Sciatic nerve (tissue), 2 donors: ENCODE results near the gene MYL10. TPM values are rescaled to one million over a fixed set of nuclear protein-coding genes. Genes with fewer than 3 reads are reported as not detected.

ENCODE experiments used
- ATAC-seq: fragments of 200-7000 bp; cut with Tn5 transposase; one replicate; pipeline ENCODE4 v1.9.1; 2020; ENCODE audit warnings: mild to moderate bottlenecking, moderate library complexity
- DNase-seq: peaks from one replicate; pipeline ENCODE4 v3.0.0-alpha.2; 2020; ENCODE audit warnings: low spot score
- intact Hi-C: fragments of 100-400 bp; cut with DNase I; formaldehyde crosslinking; loops from one replicate; pipeline ENCODE4 v1.14.2; 2022
- total RNA-seq: library from RNA; stranded (reverse); fragmentation: NEBNext Ultra II Directional; extraction: Animal tissue kit (Norgen Biotek cat#: 25700); gene quantifications from one replicate; pipeline ENCODE4 v1.2.1, GENCODE V29; 2021
- donor health status: DM: no; HTN: no; CAD: no.
- donor health status: DM: no; HTN: no; CAD: no.

Gene MYL10
- total RNA-seq, 1 donor from 2014 or later = not detected

- intact Hi-C loops = no loop called here
- DNase-seq = no peak
- ATAC-seq = peak; percentile 86
These were observed 3.9 kb downstream of the MYL10 start for GRCh38 chr7:101625031-101625791.

GRCh38 chr7:101624246-101625001 lies 4.7 kb downstream of the MYL10 start:
- ATAC-seq (no peak), DNase-seq (no peak)
- intact Hi-C loops = no loop called here

DNA sequence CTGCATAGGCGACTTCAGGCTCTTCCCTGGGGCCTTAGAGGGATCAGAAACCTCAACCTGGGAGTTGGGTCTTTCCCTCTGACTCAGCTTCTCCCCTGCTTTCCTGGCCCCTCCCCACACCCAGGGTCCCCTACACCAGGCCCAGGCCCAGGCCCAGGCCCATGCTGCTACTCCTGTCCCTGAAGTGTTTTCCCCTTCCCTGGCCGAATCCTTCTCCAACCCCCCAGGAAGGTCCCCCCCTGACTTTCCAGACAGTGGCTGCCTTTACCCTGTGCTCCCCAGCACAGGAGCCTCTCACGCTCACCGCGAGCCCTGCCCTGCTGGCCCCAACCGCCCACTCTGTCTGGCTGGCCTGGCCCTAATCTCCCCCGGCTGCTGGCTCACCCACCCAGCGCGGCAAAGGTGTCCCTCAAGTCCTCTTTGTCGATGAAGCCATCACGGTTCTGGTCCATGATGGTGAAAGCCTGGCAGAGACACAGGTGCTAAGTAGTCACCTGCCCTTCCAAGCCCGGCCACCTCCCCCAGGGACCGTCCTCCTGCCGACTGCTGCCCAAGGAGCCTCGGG lies 6.4 kb downstream of the MYL10 start:
- intact Hi-C loops = no loop called here
- ATAC-seq (no peak), DNase-seq (no peak)

- intact Hi-C loops = no loop called here
- ATAC-seq (no peak), DNase-seq (no peak)
These were observed 8.1 kb downstream of the MYL10 start for GRCh38 chr7:101620991-101621390.

DNA sequence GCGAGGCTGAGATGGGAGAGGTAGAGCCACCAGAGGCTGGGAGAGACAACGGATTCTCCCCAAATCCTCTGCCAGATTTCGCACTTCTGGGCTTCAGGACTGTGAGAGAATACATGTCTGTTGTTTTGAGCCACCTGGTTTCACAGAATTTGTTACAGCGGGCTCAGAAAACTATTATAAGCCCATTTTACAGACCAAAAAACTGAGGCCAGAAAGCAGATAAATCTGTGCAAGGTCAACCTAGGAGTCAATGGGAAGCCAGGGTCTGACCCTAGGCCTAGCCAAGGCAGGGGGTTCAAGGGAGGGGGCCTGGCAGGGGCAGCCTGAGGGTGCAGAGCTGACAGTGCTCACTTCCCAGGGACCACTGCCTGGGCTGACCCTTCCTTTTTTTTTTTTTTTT lies 8.7 kb downstream of the MYL10 start:
- ATAC-seq = no peak
- intact Hi-C loops = no loop called here
- DNase-seq = no peak

- DNase-seq = no peak
- intact Hi-C loops = no loop called here
- peak; percentile 27 for ATAC-seq
These were observed 10.2 kb downstream of the MYL10 start for GRCh38 chr7:101618916-101619315.

DNA sequence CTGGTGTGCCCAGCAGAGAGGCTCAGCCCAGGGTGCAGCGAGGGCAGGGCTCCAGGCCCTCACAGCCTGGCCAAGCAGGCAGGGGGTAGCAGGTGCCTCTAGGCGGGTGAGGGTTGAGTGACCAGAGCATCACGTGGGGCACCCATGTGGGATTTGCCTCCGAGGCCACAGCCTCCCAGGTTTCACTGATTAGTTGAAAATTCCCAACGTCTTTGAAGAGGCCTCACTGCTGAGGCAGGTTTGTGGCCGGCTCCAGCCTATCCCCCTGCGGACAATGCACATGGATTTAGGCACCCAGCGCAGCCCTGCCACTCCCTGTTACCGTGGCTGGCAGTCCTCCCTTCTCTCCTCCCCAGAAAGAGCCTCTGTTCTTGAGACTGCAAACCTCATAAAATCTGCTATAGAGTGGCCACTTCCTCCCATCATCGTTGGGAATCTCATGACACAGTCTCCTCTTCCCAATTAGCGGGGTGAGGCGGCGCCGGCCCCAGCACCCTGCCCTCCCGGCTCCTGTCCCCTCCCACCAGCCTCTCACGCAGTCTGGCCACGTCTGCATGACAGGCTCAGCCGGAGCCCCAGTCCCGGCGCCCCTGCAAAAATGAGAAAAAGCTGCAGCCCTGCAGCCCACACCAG lies 10.8 kb downstream of the MYL10 start:
- ATAC-seq (no peak), DNase-seq (no peak)
- intact Hi-C loops = no loop called here

GRCh38 chr7:101617451-101618206 lies 11.5 kb downstream of the MYL10 start:
- DNase-seq (no peak), ATAC-seq (no peak)
- intact Hi-C loops = no loop called here

DNA sequence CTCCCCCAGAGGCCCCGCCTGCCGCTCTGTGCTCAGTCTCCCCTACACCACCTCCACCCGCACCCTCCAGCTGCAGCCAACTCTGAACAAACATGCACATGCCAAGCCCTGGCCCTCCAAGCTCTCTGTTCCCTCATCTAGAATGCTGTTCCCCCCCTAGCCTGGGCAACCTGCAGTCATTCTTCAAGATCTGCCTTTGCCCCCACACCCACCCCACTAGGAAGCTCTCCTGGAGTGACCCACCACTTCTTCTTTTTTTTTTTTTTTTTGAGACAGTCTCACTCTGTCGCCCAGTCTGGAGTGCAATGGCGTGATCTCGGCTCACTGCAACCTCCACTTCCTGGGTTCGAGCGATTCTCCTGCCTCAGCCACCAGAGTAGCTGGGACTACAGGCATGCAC lies 13.7 kb downstream of the MYL10 start:
- ATAC-seq (no peak), DNase-seq (no peak)
- intact Hi-C loops = no loop called here

- DNase-seq (no peak), ATAC-seq (peak; percentile 41)
- intact Hi-C loops = no loop called here
These were observed 14.2 kb downstream of the MYL10 start for GRCh38 chr7:101614939-101615302.

GRCh38 chr7:101614098-101614938 lies 14.8 kb downstream of the MYL10 start:
- intact Hi-C loops = no loop called here
- no peak for DNase-seq
- no peak for ATAC-seq

- DNase-seq = no peak
- ATAC-seq = no peak
- intact Hi-C loops = no loop called here
These were observed 16.1 kb downstream of the MYL10 start for GRCh38 chr7:101612885-101613515.

- ATAC-seq = no peak
- no peak for DNase-seq
- intact Hi-C loops = loop anchor here (5.0 kb wide), 1 partner anchor 1522 kb away; the partner anchor contains the start of gene COPS6
These were observed 20.1 kb downstream of the MYL10 start for GRCh38 chr7:101608772-101609713.

DNA sequence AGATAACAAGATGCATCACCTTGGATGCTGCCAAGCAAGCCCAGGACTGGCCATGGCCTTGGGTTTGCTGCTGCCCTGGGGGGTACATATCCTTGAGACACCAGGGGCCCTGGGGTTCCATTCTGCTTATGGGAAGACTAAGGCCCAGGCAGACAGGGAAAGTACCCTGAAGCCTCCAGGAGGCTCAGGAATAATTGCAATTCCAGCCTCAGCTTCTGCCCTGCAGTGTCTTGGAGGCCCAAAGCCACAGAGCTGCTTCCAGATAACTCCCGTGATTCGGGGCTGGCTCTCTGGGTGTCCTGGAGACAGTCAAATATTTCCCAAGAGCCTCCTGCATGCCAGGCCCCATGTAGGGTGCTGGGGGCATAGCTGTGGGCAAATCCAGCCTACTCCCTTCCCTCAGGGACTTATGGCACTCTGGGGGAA lies 22.6 kb downstream of the MYL10 start:
- DNase-seq (no peak), ATAC-seq (no peak)
- intact Hi-C loops = loop anchor here (5.0 kb wide), 1 partner anchor 1519 kb away; the partner anchor contains the start of gene COPS6

GRCh38 chr7:101605611-101606497 lies 23.2 kb downstream of the MYL10 start:
- ATAC-seq = no peak
- intact Hi-C loops = loop anchor here (5.0 kb wide), 1 partner anchor 1519 kb away; the partner anchor contains the start of gene COPS6
- DNase-seq = no peak
